ENCODE measurements around the gene CLSTN3.

GRCh38 chr12:7151532-7151931 is 21.4 kb downstream of the CLSTN3 start:
- TF ChIP-seq POLR2A (IDR thresholded peaks at IDR 0.05; ENCODE audit: low read depth, low read length) (no peak), POLR2AphosphoS5 (IDR thresholded peaks at IDR 0.05; ENCODE audit: low read depth, low read length) (no peak)
